Stimulated activated CD4-positive, alpha-beta T cell treated with anti-CD3 and anti-CD28 coated beads, Interleukin-12 subunit alpha, Interleukin-12 subunit beta, amount 100 ng/mL, for 48 hours (primary cell): Measurements from ENCODE around the gene DNMBP.
"Not testable (repeated sequence)": the region's sequence is repeated elsewhere in the genome, so short reads cannot be mapped to it uniquely, and the experiment has no call there.

Source experiments
- DNase-seq, 3 donors: peaks; one replicate each; pipeline ENCODE4 v3.0.0-alpha.2; 2020; ENCODE audit warnings: low read depth in 2 of 3, low spot score in 1 of 3

Gene DNMBP

GRCh38 chr10:99840859-99841258, 168.9 kb downstream of the DNMBP start:
- DNase-seq: not testable (repeated sequence)

- DNase-seq: no peak
These were observed 173.0 kb downstream of the DNMBP start for GRCh38 chr10:99836711-99837110.

GRCh38 chr10:99835947-99836346, 173.8 kb downstream of the DNMBP start:
- DNase-seq: no peak

GRCh38 chr10:99834410-99834809, 175.3 kb downstream of the DNMBP start:
- no peak for DNase-seq

- no peak for DNase-seq
These were observed 177.3 kb downstream of the DNMBP start for GRCh38 chr10:99832439-99832838.

GRCh38 chr10:99828464-99828863, 181.3 kb downstream of the DNMBP start:
- DNase-seq: no peak

- no peak for DNase-seq
These were observed 181.8 kb downstream of the DNMBP start for GRCh38 chr10:99827936-99828335.
